HCT116 (cell line): ENCODE results near the gene ATRN. TPM values are rescaled to one million over a fixed set of nuclear protein-coding genes. Genes with fewer than 3 reads are reported as not detected.

Source experiments
- ATAC-seq: fragments of 200-7000 bp; cut with Tn5 transposase; 2 replicates; pipeline ENCODE4 v1.9.1; 2020; ENCODE audit warnings: mild to moderate bottlenecking, moderate library complexity
- BruUV-seq: library from RNA; stranded (reverse); fragments of 400-500 nt; replicated peaks from 2 replicates; lab custom pipeline; 2021; lab: Mats Ljungman, UMichigan
- CTCF ChIA-PET: fragments of 300-600 bp; sonication (Branson Sonifier 250); formaldehyde crosslinking; loops from one replicate; lab custom pipeline; 2021; ENCODE audit warnings: antibody characterized with exemption; lab: Charles Lee
- POLR2A ChIA-PET: fragments of 300-600, 350-600 bp; sonication (Branson Sonifier 250); formaldehyde crosslinking; loops from one replicate; lab custom pipeline; 2021; ENCODE audit warnings: antibody characterized with exemption; lab: Charles Lee
- RAD21 ChIA-PET, 2 experiments: fragments of 300-600 bp; sonication (Branson Sonifier 250); formaldehyde crosslinking; loops; one replicate each; lab custom pipeline; 2023; ENCODE audit warnings: low total read pairs in 2 of 2; ENCODE audit not compliant: uncharacterized antibody in 2 of 2, unreplicated experiment in 2 of 2, low non-redundant PET in 1 of 2; lab: Charles Lee
- DNase-seq: peaks from one replicate; pipeline ENCODE4 v3.0.0-alpha.2; 2010; ENCODE audit warnings: low read depth, low spot score
- H2AFZ ChIP-seq: fragments of 200-600 bp; shearing (Covaris generic), sonication (generic); 2 replicates; pipeline ENCODE4 v1.6.1; 2017; ENCODE audit warnings: low read depth, mixed run types, mixed read lengths, antibody characterized with exemption, low read length; ENCODE audit not compliant: poor library complexity, severe bottlenecking
- H3K27ac ChIP-seq: 2 replicates; pipeline ENCODE4 v1.5.1; 2012; ENCODE audit warnings: low read depth, low read length
- H3K27me3 ChIP-seq: fragments of 200-600 bp; sonication (generic); 2 replicates; pipeline ENCODE4 v1.6.1; 2016; ENCODE audit warnings: mixed run types, low read length, mixed read lengths; ENCODE audit not compliant: insufficient read depth
- H3K36me3 ChIP-seq, 2 experiments: fragments of 200-500 bp in 1 of 2; fragments of 200-600 bp in 1 of 2; sonication (Bioruptor generic) in 1 of 2; sonication (generic) in 1 of 2; 2 replicates each; pipeline versions ENCODE4 v1.5.1 to v1.6.1; 2014 to 2016; ENCODE audit warnings: low read length in 2 of 2, inconsistent platforms in 1 of 2, mixed read lengths in 1 of 2, mixed run types in 1 of 2; ENCODE audit not compliant: insufficient read depth in 2 of 2, control insufficient read depth in 1 of 2
- H3K4me1 ChIP-seq, 2 experiments: fragments of 200-600 bp in 1 of 2; sonication (generic) in 1 of 2; 2 replicates each; pipeline versions ENCODE4 v1.5.1 to v1.6.1; 2012 to 2017; ENCODE audit warnings: low read length in 2 of 2, inconsistent platforms in 1 of 2, mild to moderate bottlenecking in 1 of 2, mixed read lengths in 1 of 2, mixed run types in 1 of 2, moderate library complexity in 1 of 2; ENCODE audit not compliant: insufficient read depth in 2 of 2, control insufficient read depth in 1 of 2
- H3K4me2 ChIP-seq: fragments of 200-600 bp; sonication (generic); 2 replicates; pipeline ENCODE4 v1.6.1; 2017; ENCODE audit warnings: mixed run types, low read length, mixed read lengths
- H3K4me3 ChIP-seq, 2 experiments: fragments of 200-600 bp in 1 of 2; sonication (generic) in 1 of 2; replicated peaks in 1 of 2; 2 replicates each; pipeline ENCODE4 v1.5.1; 2011 to 2016; ENCODE audit warnings: low read length in 2 of 2, control low read depth in 1 of 2, low read depth in 1 of 2, mild to moderate bottlenecking in 1 of 2, mixed read lengths in 1 of 2, mixed run types in 1 of 2
- H3K79me2 ChIP-seq: fragments of 200-600 bp; sonication (generic); 2 replicates; pipeline ENCODE4 v1.6.1; 2017; ENCODE audit warnings: mild to moderate bottlenecking, mixed run types, low read length, moderate library complexity, mixed read lengths; ENCODE audit not compliant: insufficient read depth
- H3K9ac ChIP-seq: fragments of 200-600 bp; sonication (generic); 2 replicates; pipeline ENCODE4 v1.6.1; 2016; ENCODE audit warnings: low read length, mixed read lengths
- H3K9me2 ChIP-seq: fragments of 200-600 bp; sonication (generic), shearing (Covaris generic); 2 replicates; pipeline ENCODE4 v1.6.1; 2017; ENCODE audit warnings: mixed run types, mild to moderate bottlenecking, moderate library complexity; ENCODE audit not compliant: insufficient read depth
- H3K9me3 ChIP-seq, 2 experiments: fragments of 200-500 bp in 1 of 2; fragments of 200-600 bp in 1 of 2; sonication (Bioruptor generic) in 1 of 2; sonication (generic) in 1 of 2; 2 replicates each; pipeline ENCODE4 v1.6.1; 2014 to 2017; ENCODE audit warnings: low read length in 2 of 2, mixed read lengths in 2 of 2, inconsistent platforms in 1 of 2, low read depth in 1 of 2, mild to moderate bottlenecking in 1 of 2, mixed run types in 1 of 2, moderate library complexity in 1 of 2; ENCODE audit not compliant: control insufficient read depth in 1 of 2, insufficient read depth in 1 of 2
- H4K20me1 ChIP-seq: fragments of 200-600 bp; sonication (generic), shearing (Covaris generic); 2 replicates; pipeline ENCODE4 v1.6.1; 2017; ENCODE audit warnings: mixed run types, mild to moderate bottlenecking, moderate library complexity; ENCODE audit not compliant: insufficient read depth
- CBX3 ChIP-seq: IDR thresholded peaks from 2 replicates; pipeline ENCODE4 v1.6.1; 2012; ENCODE audit warnings: low read depth
- EGR1 ChIP-seq: IDR thresholded peaks from 2 replicates; pipeline ENCODE4 v1.6.1; 2012; ENCODE audit warnings: low read depth
- ELF1 ChIP-seq: IDR thresholded peaks from 2 replicates; pipeline ENCODE4 v1.6.1; 2012; ENCODE audit warnings: low read depth, borderline replicate concordance
- FOSL1 ChIP-seq: IDR thresholded peaks from 2 replicates; pipeline ENCODE4 v1.6.1; 2012; ENCODE audit warnings: low read depth
- POLR2A ChIP-seq: IDR thresholded peaks from 2 replicates; pipeline ENCODE4 v1.7.0; 2011; ENCODE audit warnings: borderline replicate concordance; ENCODE audit not compliant: insufficient read depth, insufficient read length; ENCODE audit errors: extremely low read depth
- POLR2AphosphoS5 ChIP-seq: IDR thresholded peaks from 2 replicates; pipeline ENCODE4 v1.6.1; 2011; ENCODE audit warnings: mild to moderate bottlenecking, low read depth, low read length, moderate library complexity
- RAD21 ChIP-seq: IDR thresholded peaks from 2 replicates; pipeline ENCODE4 v1.6.1; 2012; ENCODE audit warnings: low read depth, mild to moderate bottlenecking
- SIN3A ChIP-seq: IDR thresholded peaks from 2 replicates; pipeline ENCODE4 v1.6.1; 2012; ENCODE audit warnings: low read depth
- SRF ChIP-seq: IDR thresholded peaks from 2 replicates; pipeline ENCODE4 v1.6.1; 2012; ENCODE audit warnings: low read depth
- TCF7L2 ChIP-seq: IDR thresholded peaks from 2 replicates; pipeline ENCODE4 v1.7.0; 2011; ENCODE audit warnings: borderline replicate concordance, inconsistent platforms; ENCODE audit not compliant: insufficient read depth, insufficient read length; ENCODE audit errors: extremely low read depth
- ZNF274 ChIP-seq: fragments of 200-500 bp; sonication (Bioruptor generic); IDR thresholded peaks from 2 replicates; pipeline ENCODE4 v1.6.1; 2014; ENCODE audit warnings: mild to moderate bottlenecking, low read depth, low read length, inconsistent platforms
- intact Hi-C: fragments of 100-400 bp; cut with micrococcal nuclease; formaldehyde crosslinking; loops from 2 replicates; pipeline ENCODE4 v1.10.0; 2022
- total RNA-seq: library from RNA; stranded (reverse); gene quantifications from one replicate; pipeline ENCODE4 v1.2.1, GENCODE V29; 2021; ENCODE audit not compliant: unreplicated experiment
- TF ChIP-seq, protein P1 (sequence below), 3 experiments: fragments of 200-600 bp in 1 of 3; sonication (generic) in 1 of 3; IDR thresholded peaks in 2 of 3; conservative IDR thresholded peaks in 1 of 3; 2 replicates each; pipeline ENCODE4 v1.5.1; 2012 to 2017; ENCODE audit warnings: low read depth in 2 of 3, low read length in 2 of 3, antibody characterized with exemption in 1 of 3, borderline replicate concordance in 1 of 3, control low read depth in 1 of 3, mild to moderate bottlenecking in 1 of 3, mixed read lengths in 1 of 3, mixed run types in 1 of 3, moderate library complexity in 1 of 3; ENCODE audit not compliant: insufficient read depth in 1 of 3
- TF ChIP-seq, protein P2 (sequence below): IDR thresholded peaks from 2 replicates; pipeline ENCODE4 v1.6.1; 2012
- TF ChIP-seq, protein P3 (sequence below): IDR thresholded peaks from 2 replicates; pipeline ENCODE4 v1.6.1; 2012

The ATRN gene
- total RNA-seq, 1 experiment from 2014 or later = 24.4 TPM

DNA sequence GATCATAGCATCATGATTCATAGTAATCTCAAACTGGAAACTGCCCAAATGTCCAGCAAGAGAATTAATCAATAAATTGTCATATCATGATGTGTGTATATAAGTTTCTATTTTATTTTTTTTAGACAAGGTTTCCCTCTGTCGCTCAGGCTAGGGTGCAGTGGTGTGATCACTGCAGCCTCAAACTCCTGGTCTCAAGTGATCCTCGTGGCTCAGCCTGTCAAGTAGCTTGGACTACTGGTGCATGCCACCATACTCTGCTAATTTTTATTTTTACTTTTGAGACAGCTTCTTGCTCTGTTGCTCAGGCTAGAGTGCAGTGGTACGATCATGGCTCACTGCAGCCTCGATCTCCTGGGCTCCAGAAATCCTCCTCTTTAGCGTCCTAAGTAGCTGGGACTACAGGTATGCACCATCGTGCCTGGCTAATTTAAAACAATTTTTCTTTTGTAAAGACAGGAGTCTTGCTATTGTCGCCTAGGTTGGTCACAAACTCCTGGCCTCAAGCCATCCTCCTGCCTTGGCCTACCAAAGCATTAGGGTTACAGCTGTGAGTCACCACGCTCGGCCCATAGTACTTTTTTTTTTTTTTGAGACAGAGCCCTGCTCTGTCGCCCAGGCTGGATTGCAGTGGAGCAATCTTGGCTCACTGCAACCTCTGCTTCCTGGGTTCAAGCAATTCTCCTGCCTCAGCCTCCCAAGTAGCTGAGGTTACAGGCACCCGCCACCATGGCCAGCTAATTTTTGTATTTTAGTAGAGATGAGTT lies 8.7 kb upstream of the ATRN start:
- POLR2A ChIA-PET = interaction anchor here (1.2 kb wide), 1 partner anchor 8 kb away, joined by 5 read pairs; the partner anchor contains the start of gene ATRN
- no peak for ATAC-seq

More for the DNA sequence above, 8.7 kb upstream of the ATRN start:
- no peak for TF ChIP-seq CBX3
- no peak for TF ChIP-seq ELF1
- no peak for TF ChIP-seq EGR1
- TF ChIP-seq TCF7L2 = no peak
- no peak for TF ChIP-seq ZNF274
- no peak for TF ChIP-seq FOSL1
- no peak for TF ChIP-seq SIN3A
- TF ChIP-seq SRF = no peak
- TF ChIP-seq, protein P1, sequence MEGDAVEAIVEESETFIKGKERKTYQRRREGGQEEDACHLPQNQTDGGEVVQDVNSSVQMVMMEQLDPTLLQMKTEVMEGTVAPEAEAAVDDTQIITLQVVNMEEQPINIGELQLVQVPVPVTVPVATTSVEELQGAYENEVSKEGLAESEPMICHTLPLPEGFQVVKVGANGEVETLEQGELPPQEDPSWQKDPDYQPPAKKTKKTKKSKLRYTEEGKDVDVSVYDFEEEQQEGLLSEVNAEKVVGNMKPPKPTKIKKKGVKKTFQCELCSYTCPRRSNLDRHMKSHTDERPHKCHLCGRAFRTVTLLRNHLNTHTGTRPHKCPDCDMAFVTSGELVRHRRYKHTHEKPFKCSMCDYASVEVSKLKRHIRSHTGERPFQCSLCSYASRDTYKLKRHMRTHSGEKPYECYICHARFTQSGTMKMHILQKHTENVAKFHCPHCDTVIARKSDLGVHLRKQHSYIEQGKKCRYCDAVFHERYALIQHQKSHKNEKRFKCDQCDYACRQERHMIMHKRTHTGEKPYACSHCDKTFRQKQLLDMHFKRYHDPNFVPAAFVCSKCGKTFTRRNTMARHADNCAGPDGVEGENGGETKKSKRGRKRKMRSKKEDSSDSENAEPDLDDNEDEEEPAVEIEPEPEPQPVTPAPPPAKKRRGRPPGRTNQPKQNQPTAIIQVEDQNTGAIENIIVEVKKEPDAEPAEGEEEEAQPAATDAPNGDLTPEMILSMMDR (IDR thresholded peaks at IDR 0.05 in 2 of 3, conservative IDR thresholded peaks at IDR 0.05 in 1 of 3; ENCODE audit: borderline replicate concordance in 1 of 3, insufficient read depth in 1 of 3, low read depth in 2 of 3, low read length in 2 of 3) = no peak
- TF ChIP-seq POLR2AphosphoS5 = no peak
- TF ChIP-seq POLR2A = no peak
- no peak for TF ChIP-seq RAD21
- TF ChIP-seq, protein P2, sequence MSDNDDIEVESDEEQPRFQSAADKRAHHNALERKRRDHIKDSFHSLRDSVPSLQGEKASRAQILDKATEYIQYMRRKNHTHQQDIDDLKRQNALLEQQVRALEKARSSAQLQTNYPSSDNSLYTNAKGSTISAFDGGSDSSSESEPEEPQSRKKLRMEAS = no peak
- TF ChIP-seq, protein P3, sequence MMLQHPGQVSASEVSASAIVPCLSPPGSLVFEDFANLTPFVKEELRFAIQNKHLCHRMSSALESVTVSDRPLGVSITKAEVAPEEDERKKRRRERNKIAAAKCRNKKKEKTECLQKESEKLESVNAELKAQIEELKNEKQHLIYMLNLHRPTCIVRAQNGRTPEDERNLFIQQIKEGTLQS = no peak
- RAD21 ChIA-PET = no interaction called here
- Histone ChIP-seq H2AFZ (no peak overlapping the region), H3K4me1 (no peaks in the 10 kb centered on the region), H3K4me2 (no peak overlapping the region), H3K79me2 (no peaks in the 10 kb centered on the region), H3K36me3 (no peaks in the 10 kb centered on the region), H3K4me3 (no peak overlapping the region), H3K9me2 (no peaks in the 10 kb centered on the region), H3K27me3 (peaks cover 7% of the 10 kb centered on the region; the same call in 1 of the 2 replicates), H4K20me1 (no peaks in the 10 kb centered on the region), H3K9me3 (no peaks in the 10 kb centered on the region), H3K9ac (no peak overlapping the region), H3K27ac (no peak overlapping the region)
- no TSS peak for BruUV-seq
- CTCF ChIA-PET = no interaction called here
- no peak for DNase-seq
- intact Hi-C loops = no loop called here
